Astrocyte (in vitro differentiated cells and primary cell): Measurements from ENCODE around the gene ASCL1. TPM values are rescaled to one million over a fixed set of nuclear protein-coding genes. Genes with fewer than 3 reads are reported as not detected.

Experiments
- DNase-seq: peaks from one replicate; pipeline ENCODE4 v3.0.0-alpha.2; 2010; ENCODE audit warnings: low read depth
- FAIRE-seq: peaks from 2 replicates; lab custom pipeline; 2011; peaks lifted over from hg19 to GRCh38; lab: Jason Lieb, UNC
- H2AFZ ChIP-seq: 2 replicates; pipeline ENCODE4 v1.6.0; 2012; ENCODE audit warnings: low read depth, low read length, inconsistent platforms
- H3K27ac ChIP-seq: 2 replicates; pipeline ENCODE4 v1.5.1; 2011; ENCODE audit warnings: low read depth, low read length, inconsistent platforms
- H3K27me3 ChIP-seq: 2 replicates; pipeline ENCODE4 v1.6.0; 2011; ENCODE audit warnings: low read length, inconsistent platforms; ENCODE audit not compliant: insufficient read depth
- H3K36me3 ChIP-seq: 2 replicates; pipeline ENCODE4 v1.5.1; 2011; ENCODE audit warnings: low read length, inconsistent platforms; ENCODE audit not compliant: insufficient read depth
- H3K4me1 ChIP-seq: 2 replicates; pipeline ENCODE4 v1.5.1; 2011; ENCODE audit warnings: low read length, inconsistent platforms; ENCODE audit not compliant: insufficient read depth
- H3K4me2 ChIP-seq: 2 replicates; pipeline ENCODE4 v1.6.0; 2012; ENCODE audit warnings: low read length, inconsistent platforms
- H3K4me3 ChIP-seq: 2 replicates; pipeline ENCODE4 v1.5.1; 2011; ENCODE audit warnings: low read depth, mild to moderate bottlenecking, low read length, inconsistent platforms; ENCODE audit not compliant: insufficient read depth
- H3K79me2 ChIP-seq: 2 replicates; pipeline ENCODE4 v1.6.0; 2012; ENCODE audit warnings: mild to moderate bottlenecking, low read length, inconsistent platforms; ENCODE audit not compliant: insufficient read depth
- H3K9ac ChIP-seq: 2 replicates; pipeline ENCODE4 v1.6.0; 2012; ENCODE audit warnings: mild to moderate bottlenecking, low read length, inconsistent platforms
- H3K9me3 ChIP-seq: 2 replicates; pipeline ENCODE4 v1.5.1; 2012; ENCODE audit warnings: low read depth, mild to moderate bottlenecking, low read length, inconsistent platforms; ENCODE audit not compliant: insufficient read depth
- H4K20me1 ChIP-seq: 2 replicates; pipeline ENCODE4 v1.6.0; 2012; ENCODE audit warnings: low read length, inconsistent platforms; ENCODE audit not compliant: insufficient read depth
- H3K27ac Mint-ChIP-seq: one replicate; pipeline ENCODE4 v1.8.0; 2021; ENCODE audit warnings: mild to moderate bottlenecking, mixed read lengths; ENCODE audit not compliant: unreplicated experiment
- H3K27me3 Mint-ChIP-seq: one replicate; pipeline ENCODE4 v1.8.0; 2021; ENCODE audit warnings: low read depth, mixed read lengths; ENCODE audit not compliant: unreplicated experiment
- H3K36me3 Mint-ChIP-seq: one replicate; pipeline ENCODE4 v1.8.0; 2021; ENCODE audit warnings: low read depth, mixed read lengths; ENCODE audit not compliant: unreplicated experiment
- H3K4me1 Mint-ChIP-seq: one replicate; pipeline ENCODE4 v1.8.0; 2021; ENCODE audit warnings: low read depth, mixed read lengths; ENCODE audit not compliant: unreplicated experiment
- H3K4me3 Mint-ChIP-seq: one replicate; pipeline ENCODE4 v1.8.0; 2021; ENCODE audit warnings: mild to moderate bottlenecking, moderate library complexity, mixed read lengths; ENCODE audit not compliant: unreplicated experiment
- H3K9me3 Mint-ChIP-seq: one replicate; pipeline ENCODE4 v1.8.0; 2021; ENCODE audit warnings: mild to moderate bottlenecking, mixed read lengths; ENCODE audit not compliant: unreplicated experiment
- CTCF ChIP-seq: IDR thresholded peaks from 2 replicates; pipeline ENCODE4 v1.5.1; 2011; ENCODE audit warnings: low read depth, mild to moderate bottlenecking, inconsistent platforms, low read length, moderate library complexity; ENCODE audit not compliant: insufficient read depth
- EZH2 ChIP-seq: IDR thresholded peaks from 2 replicates; pipeline ENCODE4 v1.6.1; 2012; ENCODE audit warnings: mild to moderate bottlenecking, low read length, inconsistent platforms; ENCODE audit not compliant: insufficient read depth
- total RNA-seq: library from RNA; stranded (reverse); gene quantifications from 2 replicates; pipeline ENCODE4 v1.2.1, GENCODE V29; 2021

The ASCL1 gene
- total RNA-seq, 1 donor from 2014 or later: not detected

- H3K4me3 ChIP-seq: no peak overlapping the region
- peaks cover 3% of the 10 kb centered on the region for H3K9me3 Mint-ChIP-seq
- H3K79me2 ChIP-seq: no peaks in the 10 kb centered on the region
- no peak overlapping the region for H2AFZ ChIP-seq
- no peaks in the 10 kb centered on the region for H3K4me1 ChIP-seq
- H3K27me3 Mint-ChIP-seq: peaks cover 19% of the 10 kb centered on the region
- no peak overlapping the region for H3K4me3 Mint-ChIP-seq
- H3K4me1 Mint-ChIP-seq: no peaks in the 10 kb centered on the region
- no peak overlapping the region for H3K9ac ChIP-seq
- no peak for DNase-seq
- H3K27me3 ChIP-seq: no peaks in the 10 kb centered on the region
- no peak overlapping the region for H3K4me2 ChIP-seq
- no peaks in the 10 kb centered on the region for H3K9me3 ChIP-seq
- H3K36me3 ChIP-seq: no peaks in the 10 kb centered on the region
- no peaks in the 10 kb centered on the region for H4K20me1 ChIP-seq
- H3K27ac Mint-ChIP-seq: no peak overlapping the region
- FAIRE-seq: no peak
- no peak overlapping the region for H3K27ac ChIP-seq
- H3K36me3 Mint-ChIP-seq: no peaks in the 10 kb centered on the region
- no peak for TF ChIP-seq EZH2
- TF ChIP-seq CTCF: no peak
Measured at GRCh38 chr12:102993537-102993936, 36.1 kb downstream of the ASCL1 start.

- Histone ChIP-seq H3K4me1 (no peaks in the 10 kb centered on the region), H3K4me3 (no peak overlapping the region), H4K20me1 (no peaks in the 10 kb centered on the region), H3K9me3 (no peaks in the 10 kb centered on the region), H3K27me3 (no peaks in the 10 kb centered on the region), H2AFZ (no peak overlapping the region), H3K9ac (no peak overlapping the region), H3K4me2 (no peak overlapping the region), H3K36me3 (no peaks in the 10 kb centered on the region), H3K27ac (no peak overlapping the region), H3K79me2 (no peaks in the 10 kb centered on the region)
- Mint-ChIP-seq H3K9me3 (peaks cover 3% of the 10 kb centered on the region), H3K27ac (no peak overlapping the region), H3K4me3 (no peak overlapping the region), H3K27me3 (peaks cover 16% of the 10 kb centered on the region), H3K36me3 (no peaks in the 10 kb centered on the region), H3K4me1 (no peaks in the 10 kb centered on the region)
- FAIRE-seq: no peak
- TF ChIP-seq EZH2: no peak
- no peak for TF ChIP-seq CTCF
- no peak for DNase-seq
Measured at GRCh38 chr12:102995372-102995771, 37.9 kb downstream of the ASCL1 start.

Other genes with a start within 250 kb of the ASCL1 start
- gene PAH, start 40.4 kb upstream of the ASCL1 start, total RNA-seq: not detected in 2 replicates